CD14-positive monocyte (primary cell): ENCODE results near the gene NCOR2. TPM values are rescaled to one million over a fixed set of nuclear protein-coding genes. Genes with fewer than 3 reads are reported as not detected.
"Not testable (repeated sequence)": the region's sequence is repeated elsewhere in the genome, so short reads cannot be mapped to it uniquely, and the experiment has no call there.

ENCODE experiments used
- DNase-seq, 3 donors: peaks; one replicate each; pipeline ENCODE4 v3.0.0-alpha.2; 2011 to 2022
- H2AFZ ChIP-seq: 2 replicates; pipeline ENCODE4 v1.6.0; 2012; ENCODE audit warnings: mild to moderate bottlenecking, low read depth, low read length, inconsistent platforms; ENCODE audit not compliant: insufficient read depth, poor library complexity, severe bottlenecking
- H3K27ac ChIP-seq, 2 donors: 1 replicate in 1 of 2; 2 replicates in 1 of 2; pipeline ENCODE4 v1.5.1; 2012 to 2013; ENCODE audit warnings: low read length in 2 of 2, control low read depth in 1 of 2, inconsistent platforms in 1 of 2, low read depth in 1 of 2, mild to moderate bottlenecking in 1 of 2
- H3K27me3 ChIP-seq, 2 donors: one replicate each; pipeline versions ENCODE4 v1.6.0 to v1.6.1; 2011 to 2013; ENCODE audit warnings: low read length in 2 of 2; ENCODE audit not compliant: control insufficient read depth in 2 of 2, insufficient read depth in 2 of 2
- H3K36me3 ChIP-seq, 2 donors: replicated peaks in 1 of 2; 1 replicate in 1 of 2; 2 replicates in 1 of 2; pipeline versions ENCODE4 v1.5.1 to v1.6.1; 2012 to 2013; ENCODE audit warnings: low read length in 2 of 2, control low read depth in 1 of 2, inconsistent platforms in 1 of 2, mild to moderate bottlenecking in 1 of 2; ENCODE audit not compliant: insufficient read depth in 2 of 2, control insufficient read depth in 1 of 2
- H3K4me1 ChIP-seq, 2 donors: 1 replicate in 1 of 2; 2 replicates in 1 of 2; pipeline versions ENCODE4 v1.5.1 to v1.6.1; 2012 to 2013; ENCODE audit warnings: low read length in 2 of 2, control low read depth in 1 of 2, inconsistent platforms in 1 of 2, mild to moderate bottlenecking in 1 of 2, moderate library complexity in 1 of 2; ENCODE audit not compliant: insufficient read depth in 2 of 2, control insufficient read depth in 1 of 2
- H3K4me2 ChIP-seq: replicated peaks from 2 replicates; pipeline ENCODE3; 2012; ENCODE audit warnings: low read length, moderate library complexity, mild to moderate bottlenecking; ENCODE audit not compliant: poor library complexity, severe bottlenecking; ENCODE audit errors: extremely low read depth
- H3K4me3 ChIP-seq, 3 experiments: fragments of 200-600 bp in 1 of 3; sonication (generic) in 1 of 3; replicated peaks in 1 of 3; 1 replicate in 2 of 3; 2 replicates in 1 of 3; pipeline ENCODE4 v1.5.1; 2011 to 2013; ENCODE audit warnings: low read length in 3 of 3, mild to moderate bottlenecking in 3 of 3, control low read depth in 2 of 3, low read depth in 2 of 3, inconsistent platforms in 1 of 3, moderate library complexity in 1 of 3
- H3K79me2 ChIP-seq: 2 replicates; pipeline ENCODE4 v1.6.0; 2012; ENCODE audit warnings: mild to moderate bottlenecking, control low read depth, inconsistent platforms, low read length, moderate library complexity; ENCODE audit not compliant: insufficient read depth
- H3K9ac ChIP-seq: 2 replicates; pipeline ENCODE4 v1.6.0; 2017; ENCODE audit warnings: low read length, mild to moderate bottlenecking; ENCODE audit not compliant: insufficient read depth, poor library complexity, severe bottlenecking
- H3K9me3 ChIP-seq, 2 donors: replicated peaks in 1 of 2; 1 replicate in 1 of 2; 2 replicates in 1 of 2; pipeline versions ENCODE4 v1.5.1 to v1.6.1; 2012 to 2013; ENCODE audit warnings: low read length in 2 of 2, control low read depth in 1 of 2; ENCODE audit not compliant: control insufficient read depth in 1 of 2, insufficient read depth in 1 of 2
- H4K20me1 ChIP-seq: 2 replicates; pipeline ENCODE4 v1.6.0; 2012; ENCODE audit warnings: mild to moderate bottlenecking, low read length, control low read depth, moderate library complexity; ENCODE audit not compliant: insufficient read depth
- H3K27ac Mint-ChIP-seq, 7 donors: one replicate each; pipeline ENCODE4 v1.8.0; 2020; ENCODE audit warnings: mild to moderate bottlenecking in 7 of 7, mixed read lengths in 7 of 7, moderate library complexity in 6 of 7, inconsistent platforms in 2 of 7
- H3K27me3 Mint-ChIP-seq, 3 donors: one replicate each; pipeline ENCODE4 v1.8.0; 2021 to 2022; ENCODE audit warnings: low read depth in 3 of 3, mild to moderate bottlenecking in 3 of 3, mixed read lengths in 3 of 3, moderate library complexity in 3 of 3, inconsistent platforms in 1 of 3
- H3K36me3 Mint-ChIP-seq, 2 donors: one replicate each; pipeline ENCODE4 v1.8.0; 2020; ENCODE audit warnings: mixed read lengths in 2 of 2, inconsistent platforms in 1 of 2, mild to moderate bottlenecking in 1 of 2
- H3K4me1 Mint-ChIP-seq: one replicate; pipeline ENCODE4 v1.8.0; 2020; ENCODE audit warnings: mild to moderate bottlenecking, mixed read lengths
- H3K4me3 Mint-ChIP-seq, 2 donors: one replicate each; pipeline ENCODE4 v1.8.0; 2020; ENCODE audit warnings: mild to moderate bottlenecking in 2 of 2, mixed read lengths in 2 of 2, moderate library complexity in 1 of 2
- H3K9me3 Mint-ChIP-seq, 7 donors: one replicate each; pipeline ENCODE4 v1.8.0; 2020 to 2022; ENCODE audit warnings: mixed read lengths in 7 of 7, mild to moderate bottlenecking in 6 of 7, moderate library complexity in 6 of 7, inconsistent platforms in 2 of 7
- CTCF ChIP-seq: fragments of 200-600 bp; IDR thresholded peaks from one replicate; pipeline ENCODE4 v1.8.0; 2022; ENCODE audit warnings: antibody characterized with exemption, mild to moderate bottlenecking
- WGBS: methylation state at CpG from one replicate; pipeline ENCODE4 v1.1.5; 2013; ENCODE audit warnings: missing lambda C conversion rate; ENCODE audit not compliant: insufficient coverage; 5-methylcytosine and 5-hydroxymethylcytosine counted together
- intact Hi-C, 2 donors: fragments of 100-400 bp; cut with micrococcal nuclease; formaldehyde crosslinking; loops; one replicate each; pipeline versions ENCODE4 v1.15.0 to v1.15.1; 2023
- polyA plus RNA-seq, 3 donors: library from polyadenylated mRNA; depleted of rRNA in 1 of 3; unstranded in 2 of 3; stranded (reverse) in 1 of 3; fragments of 300-500 nt in 2 of 3; fragments of >200 nt in 1 of 3; fragmentation: Illumina TruSeq in 2 of 3; gene quantifications; 1 replicate in 2 of 3; 2 replicates in 1 of 3; pipeline ENCODE4 v1.2.3, GENCODE V29; 2012 to 2021

NCOR2 gene
- polyA plus RNA-seq, 3 donors: 4.7 to 46.8 (median 5.5) TPM

GRCh38 chr12:124586756-124587155 lies 19.3 kb upstream of the NCOR2 start:
- H3K79me2 ChIP-seq: no peaks in the 10 kb centered on the region
- peaks cover 0 to 6% (median 0%) of the 10 kb centered on the region in 7 donors for H3K9me3 Mint-ChIP-seq
- 92% methylated on average over 11 of the region's 11 CpGs for WGBS

GRCh38 chr12:124584494-124584893 lies 17.1 kb upstream of the NCOR2 start:
- no CpG with 5 or more reads among the region's 7 CpGs for WGBS
- not testable (repeated sequence) for H3K36me3 ChIP-seq, H3K9me3 ChIP-seq, DNase-seq, H3K27ac Mint-ChIP-seq, H3K27me3 Mint-ChIP-seq, H3K4me2 ChIP-seq, H3K4me3 Mint-ChIP-seq, H3K4me3 ChIP-seq, H3K27me3 ChIP-seq, H4K20me1 ChIP-seq, H3K9ac ChIP-seq, H3K36me3 Mint-ChIP-seq, H3K27ac ChIP-seq, H2AFZ ChIP-seq, H3K79me2 ChIP-seq
- H3K4me1 ChIP-seq: peaks cover 27 to 41% of the 10 kb centered on the region in 2 donors
- Mint-ChIP-seq H3K9me3 (peaks cover 0 to 13% (median 3%) of the 10 kb centered on the region in 7 donors), H3K4me1 (peaks cover 39% of the 10 kb centered on the region)
- intact Hi-C loops: loop anchor here in 1 of 2 donors (5.0 kb wide), 1 partner anchor 83 kb away; no protein-coding TSS in a partner anchor

More at GRCh38 chr12:124586756-124587155, 19.3 kb upstream of the NCOR2 start:
- peaks cover 43% of the 10 kb centered on the region for H3K4me1 Mint-ChIP-seq
- H3K4me1 ChIP-seq: peaks cover 27 to 47% of the 10 kb centered on the region in 2 donors
- H3K27me3 Mint-ChIP-seq: peaks cover 4 to 7% (median 5%) of the 10 kb centered on the region in 3 donors
- peak overlapping the region in 1 of 2 donors; percentile 2 for H3K4me3 Mint-ChIP-seq
- peaks cover 0 to under 1% of the 10 kb centered on the region in 2 donors for H3K36me3 Mint-ChIP-seq
- H3K36me3 ChIP-seq: no peaks in the 10 kb centered on the region
- intact Hi-C loops: no loop called here
- H3K9me3 ChIP-seq: no peaks in the 10 kb centered on the region
- H4K20me1 ChIP-seq: no peaks in the 10 kb centered on the region
- no peak overlapping the region for H3K4me2 ChIP-seq
- no peak overlapping the region for H3K9ac ChIP-seq
- H3K27ac Mint-ChIP-seq: no peak overlapping the region
- H3K27ac ChIP-seq: no peak overlapping the region
- H3K4me3 ChIP-seq: no peak overlapping the region
- TF ChIP-seq CTCF: no peak
- no peak for DNase-seq
- no peaks in the 10 kb centered on the region for H3K27me3 ChIP-seq
- H2AFZ ChIP-seq: no peak overlapping the region
